ENCODE data around the gene MAN2C1.
"Not testable (repeated sequence)": the region's sequence is repeated elsewhere in the genome, so short reads cannot be mapped to it uniquely, and the experiment has no call there.

The MAN2C1 gene

DNA sequence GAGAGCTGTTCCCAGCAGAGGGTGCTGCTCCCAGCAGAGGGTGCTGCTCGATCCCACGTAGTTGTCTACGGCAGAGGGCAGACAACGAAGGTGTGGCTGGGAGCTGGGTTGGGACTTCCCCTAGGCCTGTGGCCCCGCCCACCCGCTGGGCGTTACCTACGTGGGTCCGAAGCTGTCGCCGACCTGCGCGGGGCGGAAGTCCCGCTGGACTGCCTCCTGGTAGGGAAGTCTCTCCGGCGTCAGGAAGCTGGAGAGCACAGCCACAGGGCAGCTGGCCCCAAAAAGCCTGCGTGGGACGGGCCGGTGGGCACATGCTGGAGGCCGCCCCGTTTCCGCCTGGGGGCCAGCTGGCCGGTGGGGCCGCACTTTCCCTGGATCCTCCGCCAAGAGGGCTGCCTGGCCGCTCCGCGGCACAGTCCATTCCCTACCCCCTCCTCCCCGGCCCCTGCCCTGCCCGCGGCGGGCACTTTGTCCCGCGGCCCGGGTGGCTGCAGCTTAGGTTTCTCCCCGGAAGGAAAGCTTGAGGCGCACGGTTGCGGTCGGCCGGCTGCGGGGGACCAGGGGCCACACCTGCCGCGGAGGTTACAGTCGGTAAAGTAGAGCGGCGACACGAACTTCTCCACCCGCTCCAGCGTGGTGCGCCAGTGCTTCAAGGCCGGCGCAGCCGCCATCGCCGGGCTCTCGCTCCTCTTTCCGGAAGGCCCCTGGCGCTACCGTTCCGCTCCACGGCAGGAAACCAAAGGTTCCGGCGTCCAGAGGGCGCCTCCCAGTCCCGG is at the start of gene MAN2C1:
TSS of gene MAN2C1 (minus strand) at position 695 of the 776 bp plus-strand sequence. CDS start at position 671, 24 bp downstream.
- peak; percentile 20 to 92 (median 80) for DNase-seq

DNA sequence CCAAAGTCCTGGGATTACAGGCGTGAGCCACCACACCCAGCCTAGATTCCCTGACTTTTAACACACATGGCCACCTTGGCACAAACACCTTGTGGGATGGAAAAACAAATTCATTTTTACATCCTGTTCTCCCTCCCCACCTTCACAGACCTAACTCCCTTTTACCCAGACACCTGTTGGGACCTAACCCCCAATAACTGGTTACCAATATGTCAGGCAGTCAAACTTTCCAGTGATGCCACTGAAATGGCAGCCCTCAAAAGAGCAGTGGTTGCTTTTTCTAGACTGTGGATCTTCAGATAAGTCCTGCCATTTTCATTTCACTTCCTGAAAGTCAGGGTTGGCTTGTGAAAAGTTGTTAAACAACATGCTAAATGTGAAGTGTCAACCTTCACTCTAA is 48.2 kb upstream of the MAN2C1 start:
- no peak for DNase-seq

DNA sequence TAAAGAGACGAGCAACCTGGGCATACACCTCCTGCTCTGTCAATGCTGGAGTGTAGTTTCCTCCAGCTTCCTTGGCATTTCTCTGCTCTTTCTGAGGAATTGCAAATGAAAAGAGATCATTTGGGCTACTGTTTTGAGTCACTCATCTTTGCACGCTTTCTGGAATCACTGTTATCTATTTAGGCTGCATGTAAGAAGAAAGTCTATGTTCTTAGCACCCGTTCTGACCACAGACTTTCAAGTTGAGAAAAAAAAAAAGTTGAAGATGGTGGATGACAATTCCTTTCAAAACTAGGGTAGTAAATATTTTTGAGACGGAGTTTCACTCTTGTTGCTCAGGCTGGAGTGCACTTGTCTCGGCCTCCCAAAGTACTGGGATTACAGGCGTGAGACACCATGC is 41.8 kb upstream of the MAN2C1 start:
- no peak for DNase-seq

DNA sequence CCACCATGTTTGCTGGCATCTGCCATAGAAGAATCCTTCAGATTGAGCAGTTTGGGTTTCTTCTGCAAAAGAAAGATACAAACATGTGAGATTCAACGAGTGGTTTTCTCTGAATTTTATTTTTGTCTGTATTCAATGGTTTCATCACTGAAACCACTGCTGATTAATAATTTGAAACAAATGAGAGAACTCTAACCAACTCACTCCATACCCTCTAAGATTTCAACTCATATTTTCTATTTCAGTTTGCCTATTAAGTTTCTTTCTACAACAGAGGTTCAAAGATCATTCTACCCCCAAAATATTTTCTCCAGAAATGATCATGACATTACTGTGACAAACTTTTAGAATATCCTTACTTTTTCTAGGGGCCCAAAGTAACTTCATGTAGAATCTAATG is 38.7 kb upstream of the MAN2C1 start:
- no peak for DNase-seq

DNA sequence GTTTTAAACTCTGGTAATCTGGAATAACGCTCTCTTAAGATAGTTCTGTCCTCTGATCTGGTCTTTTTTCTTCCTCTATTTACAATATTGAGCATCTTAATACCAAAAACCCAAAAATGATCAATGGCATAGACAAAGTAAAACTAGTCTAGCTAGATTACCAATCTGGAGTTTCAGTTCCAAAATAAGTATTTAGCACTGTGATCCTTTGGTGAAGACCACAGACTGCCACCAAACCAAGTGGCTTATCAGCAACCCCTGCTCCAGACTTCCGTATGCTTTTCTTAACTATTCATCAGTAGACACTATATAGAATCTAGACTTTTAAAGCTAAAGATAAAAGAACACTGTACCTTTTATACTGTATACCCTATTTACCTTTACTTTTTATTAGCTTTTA is 35.5 kb upstream of the MAN2C1 start:
- DNase-seq = no peak

DNA sequence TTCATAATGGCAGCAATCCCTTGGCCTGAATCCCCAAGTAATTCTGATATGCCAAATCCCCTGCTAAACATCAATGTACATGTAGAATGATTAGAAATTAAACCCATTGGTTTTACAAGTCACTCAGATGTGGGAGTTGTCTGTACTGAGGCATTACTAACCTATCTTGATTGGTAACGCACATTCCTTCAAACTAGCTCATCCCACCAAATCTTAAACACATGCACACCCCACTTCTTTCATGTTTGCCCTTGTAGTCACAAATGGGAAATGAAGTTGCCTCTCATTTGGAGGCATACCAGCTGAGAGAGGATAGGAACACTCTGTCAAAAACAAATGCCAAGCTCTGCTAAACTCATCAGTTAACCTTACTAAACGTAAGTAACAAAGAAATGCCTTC is 29.1 kb upstream of the MAN2C1 start:
- no peak for DNase-seq

DNA sequence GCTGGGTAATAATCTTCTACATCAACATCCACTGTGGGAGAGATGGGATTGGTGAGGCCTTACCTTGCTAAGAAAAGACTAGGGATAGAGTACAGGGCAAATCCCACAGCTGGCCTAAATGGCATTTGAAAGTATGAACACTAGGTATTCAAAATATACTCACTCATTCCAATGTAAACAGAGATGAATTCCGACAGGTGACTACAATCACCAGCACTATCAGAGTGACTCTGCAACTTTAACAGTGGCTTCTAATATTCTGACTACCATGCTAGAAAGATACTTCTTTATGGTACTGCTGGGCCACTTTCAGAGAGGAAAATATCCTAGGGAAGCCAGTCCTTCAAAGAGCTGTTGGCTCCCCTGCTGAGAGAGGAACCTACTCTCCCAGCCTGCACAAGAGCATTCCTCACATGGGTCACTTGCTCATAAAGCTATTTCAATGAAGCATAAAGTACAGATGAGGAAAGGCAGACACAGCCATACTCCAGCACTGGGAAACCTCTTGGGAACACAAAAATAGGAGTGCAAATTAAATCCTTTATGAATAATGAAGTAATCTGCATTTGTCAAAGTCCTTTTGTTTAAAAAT is 21.5 kb upstream of the MAN2C1 start:
- DNase-seq = no peak

DNA sequence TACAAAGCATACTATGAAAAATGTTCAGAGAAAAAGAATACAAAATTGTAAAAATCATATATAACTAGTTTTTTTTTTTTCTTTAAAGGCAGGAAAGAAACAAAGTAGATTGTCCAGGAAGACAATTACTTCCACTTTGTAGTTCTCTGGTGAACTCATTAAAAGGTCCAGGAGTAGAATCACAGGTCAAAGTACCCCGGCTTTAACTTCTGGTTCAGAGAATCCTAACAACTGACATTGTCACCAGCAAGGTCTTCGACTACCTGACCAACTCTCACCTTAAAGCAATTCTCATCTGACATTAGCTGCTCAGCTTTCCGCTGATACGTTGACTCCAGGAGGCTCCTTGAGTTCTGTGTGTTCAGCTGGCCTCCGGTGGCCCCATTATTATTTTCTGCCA is 15.6 kb upstream of the MAN2C1 start:
- DNase-seq = not testable (repeated sequence)

DNA sequence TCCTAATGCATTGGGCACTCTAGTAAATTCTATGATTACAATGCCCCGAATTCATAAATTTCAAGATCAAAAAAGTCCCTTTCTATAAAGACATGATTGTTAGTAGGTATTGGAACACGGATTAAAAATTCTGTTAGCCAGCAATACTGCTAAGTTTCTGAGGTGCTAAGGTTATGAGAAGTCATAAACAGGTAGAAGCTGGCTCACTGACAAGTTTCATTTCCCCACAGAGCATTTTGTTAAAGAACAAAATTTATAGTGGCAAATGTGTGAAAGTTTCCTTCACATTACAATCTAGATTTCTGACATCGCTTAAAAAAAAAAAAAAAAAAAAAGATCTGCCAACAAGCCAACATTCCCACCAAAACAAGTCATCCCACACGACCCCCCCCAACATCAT is 12.4 kb upstream of the MAN2C1 start:
- no peak for DNase-seq

DNA sequence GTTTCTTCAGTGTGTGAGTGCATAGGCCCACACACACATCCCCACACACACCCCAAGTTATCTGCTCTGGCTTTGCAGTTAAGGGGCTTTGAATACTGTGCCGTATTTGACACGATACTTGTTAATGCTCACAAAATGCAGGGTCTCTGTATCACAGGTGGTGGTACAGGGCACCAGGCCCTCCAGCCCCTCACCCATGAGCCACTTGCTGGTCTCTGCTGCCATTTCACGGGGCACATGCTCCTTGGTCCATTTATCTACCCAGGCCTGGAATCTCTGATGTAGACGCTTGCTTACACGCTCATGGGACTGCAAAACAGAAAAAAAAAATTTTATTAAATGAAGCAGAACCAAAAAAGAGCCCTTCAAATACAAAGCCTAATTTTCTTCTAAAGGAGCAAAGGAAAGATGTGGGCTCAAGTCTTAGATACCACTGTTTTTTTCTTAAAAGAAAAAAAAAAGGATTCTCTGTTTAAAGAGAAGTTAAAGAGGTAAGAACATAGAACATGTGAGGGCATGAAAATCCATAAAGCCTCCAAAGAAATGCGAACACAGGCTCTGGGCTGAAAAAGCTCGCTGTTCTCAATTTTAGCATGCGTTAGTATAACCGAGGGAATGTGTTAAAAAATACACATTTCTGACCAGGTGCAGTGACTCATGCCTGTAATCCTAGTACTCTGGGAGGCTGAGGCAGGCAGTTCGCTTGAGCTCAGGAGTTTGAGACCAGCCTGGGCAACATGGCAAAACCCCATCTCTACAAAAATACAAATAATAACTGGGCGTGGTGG is 3.7 kb upstream of the MAN2C1 start:
- no peak for DNase-seq

DNA sequence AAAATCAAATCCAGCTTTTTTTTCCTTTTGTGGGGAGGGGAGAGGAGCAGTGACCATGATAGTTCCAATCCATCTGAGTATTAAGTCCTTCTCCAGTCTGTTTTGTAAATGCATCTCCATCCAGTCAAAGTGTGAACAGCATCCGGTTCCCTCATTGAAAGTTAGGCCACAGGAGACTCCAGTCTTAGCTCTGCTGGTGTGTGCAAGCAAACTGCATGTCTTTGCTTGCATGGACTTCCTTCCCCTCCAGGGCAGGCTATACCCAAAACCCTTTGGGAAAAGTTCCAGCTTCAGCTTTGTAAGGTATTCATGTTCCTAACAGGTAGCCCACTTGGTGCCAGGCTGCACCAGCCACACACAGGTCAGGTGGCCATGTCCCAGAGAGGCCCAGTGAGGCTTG is 3.1 kb upstream of the MAN2C1 start:
- DNase-seq = no peak

DNA sequence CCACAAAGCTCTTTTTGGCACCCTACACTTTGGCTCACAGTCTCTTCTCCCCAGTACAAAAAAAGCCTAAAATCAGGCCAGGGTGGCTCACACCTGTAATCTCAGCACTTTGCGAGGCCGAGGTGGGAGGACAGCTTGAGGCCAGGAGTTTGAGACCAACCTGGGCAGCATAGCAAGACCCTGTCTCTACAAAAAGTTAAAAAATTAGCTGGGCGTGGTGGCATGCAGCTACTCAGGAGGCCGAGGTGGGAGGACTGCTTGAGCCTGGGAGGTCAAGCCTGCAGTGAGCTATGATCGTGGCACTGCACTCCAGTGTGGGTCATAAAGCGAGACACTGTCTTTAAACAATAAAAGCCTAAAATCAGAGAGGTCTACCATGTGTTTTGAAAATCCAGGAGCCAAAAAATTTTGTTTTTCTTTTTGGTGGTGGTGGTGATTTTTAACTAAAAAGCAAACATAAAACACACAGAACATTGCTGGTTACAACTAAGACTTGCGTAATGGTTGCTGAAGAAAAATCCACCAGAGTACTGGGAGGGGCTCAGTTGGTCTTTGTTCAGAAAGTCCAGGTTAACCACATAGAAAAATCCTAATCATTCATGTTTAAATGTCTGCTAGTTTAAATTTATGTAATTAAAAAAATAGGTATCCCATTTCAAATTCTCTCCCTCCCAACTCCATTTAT is 1.6 kb upstream of the MAN2C1 start:
- DNase-seq = no peak

DNA sequence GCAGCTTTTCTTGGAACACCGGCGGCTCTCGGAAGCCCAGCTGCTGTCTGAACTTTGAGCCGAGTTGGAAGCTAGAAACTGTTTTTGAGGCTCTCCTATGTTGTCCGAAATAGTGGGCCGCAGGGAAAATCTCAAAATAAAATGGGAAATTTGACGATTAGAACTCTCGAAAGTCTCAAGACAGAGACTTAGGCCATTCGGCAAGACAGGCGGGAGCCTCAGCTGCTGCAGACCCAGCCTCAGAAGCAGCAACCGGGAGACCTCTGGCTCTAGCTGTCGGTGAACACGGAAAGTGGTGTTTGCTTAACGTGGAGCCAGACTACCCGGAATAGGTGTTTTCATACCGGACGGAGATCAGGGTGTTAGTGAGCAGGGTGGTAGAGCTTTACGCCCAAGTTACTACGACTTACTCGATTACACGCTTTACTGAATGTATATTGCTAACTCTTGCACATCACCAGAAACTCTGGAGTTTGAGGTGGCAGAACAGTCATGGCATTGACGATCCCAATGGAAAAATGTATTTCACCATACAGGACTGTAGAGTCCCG is 357 bp upstream of the MAN2C1 start:
- no peak for DNase-seq

DNA sequence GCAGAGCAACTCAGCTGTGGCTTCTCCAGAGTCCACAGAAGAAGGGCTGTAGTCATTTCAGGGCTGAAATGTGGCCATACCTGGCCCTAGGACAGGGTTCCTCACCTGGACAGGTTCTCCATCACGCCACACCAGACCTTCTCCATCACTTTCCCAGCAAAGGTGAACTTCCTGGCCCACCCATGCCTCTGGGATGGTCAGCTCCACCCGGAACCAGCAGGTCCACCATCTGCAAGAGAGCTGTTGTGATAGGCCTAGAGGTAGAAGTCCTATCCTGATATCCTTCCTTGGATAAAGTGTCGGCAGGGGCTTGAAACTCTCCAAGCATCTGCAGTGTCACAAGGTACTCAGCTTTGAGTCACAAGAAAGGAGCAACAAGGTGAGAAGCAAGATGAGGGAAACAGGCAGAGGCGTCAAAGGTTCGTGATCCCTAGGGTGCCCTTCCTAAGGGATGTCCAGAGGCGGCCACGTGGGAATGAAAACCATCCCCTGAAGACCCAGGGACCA is 948 bp downstream of the MAN2C1 start:
- no peak for DNase-seq

DNA sequence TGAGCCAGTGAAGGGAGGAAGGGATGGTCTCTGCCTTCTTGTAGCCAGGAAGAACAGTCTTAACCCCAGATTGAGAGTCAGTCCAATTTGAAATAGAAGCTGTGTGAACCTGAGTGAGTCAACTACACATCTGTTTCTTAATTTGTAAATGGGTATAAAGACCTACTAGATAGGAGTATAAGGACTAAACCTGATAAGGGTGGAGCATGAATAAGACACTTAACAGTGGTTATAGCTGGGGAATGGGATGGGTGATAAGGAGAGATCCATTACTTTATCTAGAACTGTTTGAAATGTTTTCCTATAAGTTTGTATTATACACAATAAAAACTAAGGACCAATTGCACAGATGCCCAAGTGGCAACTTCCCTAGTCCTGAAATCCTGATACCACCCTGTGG is 1.4 kb downstream of the MAN2C1 start:
- no peak for DNase-seq

DNA sequence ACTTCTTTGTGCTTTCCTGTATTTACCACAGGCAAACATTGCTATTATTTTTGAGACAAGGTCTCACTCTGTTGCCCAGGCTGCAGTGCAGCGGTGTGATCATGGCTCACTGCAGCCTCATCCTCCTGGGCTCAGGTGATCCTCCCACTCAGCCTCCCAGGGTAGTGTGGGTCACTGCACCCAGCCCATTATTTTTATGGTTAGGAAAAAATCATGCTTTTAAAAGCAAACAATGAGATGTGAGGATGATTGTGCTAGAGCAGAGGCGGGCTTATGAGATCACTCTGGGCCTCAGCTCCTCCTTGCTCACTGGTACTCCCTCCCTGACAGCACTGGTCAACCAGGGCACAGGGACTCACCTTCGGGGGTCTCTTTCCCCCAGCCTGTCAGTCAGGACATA is 2.2 kb downstream of the MAN2C1 start:
- no peak for DNase-seq

DNA sequence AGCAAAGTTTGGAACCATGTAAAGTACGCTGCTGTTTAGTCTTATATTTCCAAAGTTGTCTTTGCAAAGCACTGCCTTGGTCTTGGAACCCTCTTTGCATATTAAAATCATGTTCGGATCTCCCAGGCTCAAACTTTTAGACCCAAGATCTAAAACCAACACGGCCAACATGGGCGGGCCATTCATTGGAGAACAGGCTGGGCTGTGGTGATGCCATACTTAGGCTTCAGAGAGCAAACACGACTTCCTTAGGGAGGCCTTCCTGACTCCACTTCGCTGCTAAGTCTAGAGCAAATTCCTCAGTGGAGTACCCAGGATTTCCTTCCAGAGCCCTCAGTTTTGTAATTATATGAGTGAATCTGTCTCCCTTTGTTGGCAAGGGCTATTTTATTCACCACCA is 3.5 kb downstream of the MAN2C1 start:
- no peak for DNase-seq

DNA sequence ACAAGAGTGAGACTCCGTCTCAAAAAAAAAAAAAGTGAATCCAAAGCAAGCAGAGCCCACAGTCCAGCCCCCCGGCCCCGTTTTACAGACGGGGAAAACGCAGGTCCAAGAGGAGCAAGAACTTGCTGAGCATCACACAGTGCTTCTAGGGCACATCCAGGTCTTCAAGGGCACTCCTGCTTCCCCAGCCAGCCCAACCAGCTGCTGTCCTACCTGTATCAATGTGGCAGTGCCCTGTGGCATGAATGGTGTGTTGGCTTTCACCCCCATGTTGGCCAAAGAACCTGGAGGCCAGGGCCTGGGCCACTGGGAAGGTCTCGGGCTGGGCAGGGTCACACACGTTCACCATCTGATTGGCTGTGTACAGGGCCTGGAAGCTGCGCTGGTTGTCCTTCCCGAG is 4.6 kb downstream of the MAN2C1 start:
- DNase-seq = no peak

DNA sequence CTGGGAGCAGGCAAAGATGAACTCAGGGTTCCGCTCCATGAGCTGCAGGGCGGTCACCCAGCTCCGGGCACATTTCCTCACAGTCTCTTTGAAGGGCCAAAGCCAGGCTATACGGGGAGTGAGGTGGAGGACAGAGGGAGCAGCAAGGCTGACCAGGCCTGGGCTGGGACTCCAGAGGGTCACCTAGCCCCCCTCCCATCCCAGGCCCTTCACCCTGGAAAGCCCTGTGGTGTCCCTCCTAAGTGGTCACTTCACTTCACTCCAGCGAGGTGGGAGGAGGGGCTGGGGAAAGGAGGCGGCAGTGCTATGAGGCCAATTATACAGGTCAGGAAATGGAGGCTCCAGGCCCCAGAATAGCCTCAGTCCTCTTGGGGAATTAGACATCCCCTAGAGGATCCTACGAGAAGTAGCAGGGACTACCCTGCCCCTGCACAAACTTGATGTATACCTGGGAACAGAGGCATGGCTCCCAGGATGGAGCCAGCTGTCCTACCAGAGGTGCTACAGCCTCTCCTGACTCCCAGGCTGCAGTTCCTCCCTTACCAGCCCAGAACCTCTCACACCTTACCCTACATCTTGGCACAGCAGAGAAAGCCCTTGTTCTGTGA is 5.7 kb downstream of the MAN2C1 start:
- no peak for DNase-seq

DNA sequence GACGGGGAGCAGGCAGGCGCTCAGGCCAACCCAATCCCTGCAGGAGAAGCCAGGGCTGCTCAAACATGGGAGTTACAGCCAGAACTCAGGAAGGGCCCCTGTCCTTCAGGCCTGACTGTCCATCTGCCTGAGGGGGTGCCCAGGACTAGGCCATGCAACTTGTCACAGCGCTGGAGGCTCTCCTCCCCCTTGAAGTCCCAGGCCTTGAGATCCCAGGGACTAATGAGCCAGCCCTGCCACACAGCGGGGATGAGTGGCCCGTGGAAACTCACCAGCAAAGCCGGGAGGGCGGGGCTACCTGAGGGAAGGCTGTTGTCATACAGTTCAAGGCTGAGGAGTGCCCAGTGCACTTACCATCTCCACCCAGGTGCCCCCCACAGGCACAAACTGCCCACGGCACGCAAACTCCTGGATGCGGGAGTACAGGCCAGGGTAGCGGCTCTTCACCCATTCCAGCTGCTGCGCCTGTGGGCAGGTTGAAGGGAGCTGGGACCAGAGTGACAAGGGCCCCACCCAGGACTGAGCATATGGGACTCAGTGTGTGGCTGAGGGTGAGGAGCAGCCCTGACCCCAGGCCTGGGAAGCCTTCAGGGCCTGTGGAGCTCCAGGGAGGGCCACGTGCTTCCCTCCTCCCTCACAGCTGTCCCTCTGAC is 6.3 kb downstream of the MAN2C1 start:
- DNase-seq = no peak

Measured in amygdala (tissue), 56 donors.